GM21360 (cell line): ENCODE measurements around the gene PCSK1.
"Not testable (repeated sequence)": the region's sequence is repeated elsewhere in the genome, so short reads cannot be mapped to it uniquely, and the experiment has no call there.

Experiments used
- ATAC-seq: cut with Tn5 transposase; IDR thresholded peaks from one replicate; pipeline ENCODE4 v1.9.1; 2021; ENCODE audit warnings: mild to moderate bottlenecking, moderate library complexity; ENCODE audit not compliant: unreplicated experiment

The PCSK1 gene

DNA sequence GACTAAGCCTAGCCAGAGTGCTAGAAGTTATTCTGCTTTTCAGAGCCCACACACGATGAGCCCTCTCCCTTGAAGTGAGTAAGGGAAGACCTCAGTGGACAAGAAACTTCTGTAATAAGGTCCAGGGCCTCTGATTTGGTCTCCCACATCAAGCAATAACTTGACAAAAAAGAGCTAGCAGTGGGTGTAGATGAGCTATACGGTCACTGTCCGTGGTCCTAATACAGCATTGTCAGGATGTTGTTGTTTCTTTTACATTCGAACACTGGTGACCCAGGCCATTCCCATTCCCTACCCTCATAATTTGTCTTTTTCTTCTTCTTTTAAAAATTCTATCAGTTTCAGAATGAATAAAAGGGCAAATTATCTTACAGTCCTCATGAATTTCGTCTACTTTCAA lies 5.2 kb downstream of the PCSK1 start:
- no peak for ATAC-seq

DNA sequence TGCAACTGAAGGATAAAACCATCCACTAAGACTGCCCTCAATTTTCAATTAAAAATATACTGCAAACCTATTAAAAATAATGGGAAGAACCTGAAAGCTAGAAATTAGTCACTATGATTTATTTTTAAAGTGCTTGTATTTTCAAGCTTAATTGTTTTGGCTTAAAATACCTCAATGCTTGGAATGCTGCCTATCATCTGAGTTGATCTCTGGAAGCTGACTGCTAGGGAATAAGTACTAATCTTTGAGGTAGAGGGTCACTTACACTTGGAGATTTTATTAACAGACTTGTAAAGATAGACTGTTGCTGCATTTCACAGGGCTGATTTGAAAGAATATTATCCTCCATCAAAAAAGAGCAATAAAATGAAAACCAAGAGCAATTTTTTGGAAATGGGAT lies 6.2 kb downstream of the PCSK1 start:
- no peak for ATAC-seq

- ATAC-seq: no peak
These were observed 7.6 kb downstream of the PCSK1 start for GRCh38 chr5:96425443-96425842.

GRCh38 chr5:96415897-96416296 lies 17.2 kb downstream of the PCSK1 start:
- no peak for ATAC-seq

DNA sequence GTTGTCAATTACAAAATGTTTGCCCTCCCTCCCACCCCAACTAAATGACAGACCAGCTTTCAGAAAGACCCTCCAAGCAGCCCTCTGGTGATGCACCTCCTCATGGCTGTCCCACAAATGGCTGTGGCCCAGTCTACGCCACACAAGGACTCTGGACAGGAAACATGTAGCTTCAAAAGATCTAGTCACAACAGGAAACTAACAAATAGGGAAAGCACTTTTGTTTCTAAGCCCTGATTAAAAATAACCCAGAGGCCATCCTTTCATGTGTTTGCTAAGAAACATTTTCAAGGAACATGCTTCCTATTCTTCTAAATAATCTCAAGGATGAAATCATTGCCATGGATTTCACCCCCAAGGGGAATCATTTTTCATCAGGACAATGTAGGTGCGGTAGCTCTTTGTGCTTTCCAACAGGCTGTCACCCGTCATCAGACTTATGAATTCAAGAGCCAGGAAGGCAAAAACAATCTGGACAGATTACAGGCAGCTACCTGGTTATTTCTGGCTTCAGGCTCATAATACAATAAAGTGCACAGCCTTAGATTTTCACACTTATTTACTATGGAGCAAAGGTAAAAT lies 20.1 kb downstream of the PCSK1 start:
- ATAC-seq: no peak

DNA sequence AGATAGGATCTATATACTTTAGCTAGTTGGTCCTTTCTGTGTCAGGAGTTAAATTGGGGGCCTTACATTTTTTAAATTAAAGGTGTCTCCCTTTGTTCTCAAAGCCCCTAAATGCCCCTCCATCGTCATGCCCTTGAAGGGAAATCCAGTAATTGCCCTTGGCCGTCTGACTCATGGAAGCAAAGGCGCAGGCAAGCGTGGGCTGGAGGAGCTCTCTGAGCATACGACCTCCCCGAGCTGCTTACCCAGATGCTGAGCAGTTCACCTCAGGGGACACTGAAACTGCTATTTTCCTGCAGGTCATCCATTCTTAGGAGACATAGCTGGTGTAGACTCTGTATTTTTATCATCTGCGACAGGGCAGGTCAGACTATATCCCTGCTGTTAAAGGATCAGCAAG lies 23.0 kb downstream of the PCSK1 start:
- ATAC-seq: no peak

GRCh38 chr5:96408841-96409538 lies 24.1 kb downstream of the PCSK1 start:
- ATAC-seq: no peak

DNA sequence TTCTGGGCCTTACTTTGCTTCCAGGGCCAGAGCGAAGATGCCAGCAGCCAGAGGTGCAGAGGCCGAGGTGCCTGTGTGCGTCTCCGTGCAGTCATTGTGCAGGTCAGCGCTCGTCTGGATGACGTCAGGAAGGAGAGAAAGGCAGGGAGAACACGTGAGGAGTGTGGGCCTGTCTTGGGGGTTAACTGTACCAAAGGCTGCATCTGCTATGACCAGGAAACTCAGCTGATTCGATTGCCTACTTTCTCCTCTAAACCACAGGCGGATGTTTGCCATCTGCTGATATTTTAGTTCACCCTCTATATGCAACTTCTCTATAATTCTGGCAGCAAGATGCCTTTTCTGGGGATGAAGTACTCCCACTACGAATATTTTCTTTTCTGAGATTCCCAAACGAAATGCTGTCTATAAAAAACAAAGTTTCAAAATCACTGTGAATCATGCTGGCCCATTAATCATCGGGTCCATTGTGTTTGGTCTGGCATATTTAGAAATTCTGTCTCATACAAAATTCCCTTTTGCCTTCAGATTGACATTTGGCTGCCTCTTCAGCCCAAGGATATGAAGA lies 24.8 kb downstream of the PCSK1 start:
- ATAC-seq: no peak

- ATAC-seq: no peak
These were observed 25.6 kb downstream of the PCSK1 start for GRCh38 chr5:96407436-96407835.

DNA sequence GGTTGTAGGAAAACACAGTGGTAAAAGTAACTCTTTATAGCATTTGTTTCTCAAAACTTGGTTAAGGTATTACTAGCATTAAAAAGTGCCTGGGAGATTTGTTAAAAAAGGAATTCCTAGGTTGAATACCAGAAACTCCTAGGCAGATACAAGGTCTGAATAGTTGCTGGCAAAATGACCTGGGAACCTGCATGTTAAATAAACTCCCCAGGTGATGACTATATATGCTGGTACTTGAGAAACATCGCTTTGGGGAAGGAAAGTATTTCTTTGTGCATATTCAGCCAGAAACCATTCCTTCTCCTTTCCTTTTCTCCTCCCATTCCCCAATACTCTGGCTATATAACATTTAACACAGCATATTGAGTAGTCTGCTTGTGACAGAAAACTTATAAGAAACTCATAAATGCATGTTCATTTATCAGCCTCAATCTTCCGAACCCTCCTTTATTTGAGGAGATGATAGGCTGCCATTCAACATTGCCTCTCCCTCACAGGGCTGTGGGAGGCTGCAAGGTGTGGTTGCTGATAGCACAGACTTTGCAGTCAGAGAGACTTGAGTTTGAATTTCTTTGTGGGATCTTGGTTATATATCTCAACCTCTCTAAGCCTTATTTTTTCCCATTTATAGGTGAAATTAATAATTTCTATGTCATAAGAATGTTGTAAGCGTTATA lies 28.7 kb downstream of the PCSK1 start:
- ATAC-seq: no peak

GRCh38 chr5:96402500-96402899 lies 30.5 kb downstream of the PCSK1 start:
- ATAC-seq: no peak

DNA sequence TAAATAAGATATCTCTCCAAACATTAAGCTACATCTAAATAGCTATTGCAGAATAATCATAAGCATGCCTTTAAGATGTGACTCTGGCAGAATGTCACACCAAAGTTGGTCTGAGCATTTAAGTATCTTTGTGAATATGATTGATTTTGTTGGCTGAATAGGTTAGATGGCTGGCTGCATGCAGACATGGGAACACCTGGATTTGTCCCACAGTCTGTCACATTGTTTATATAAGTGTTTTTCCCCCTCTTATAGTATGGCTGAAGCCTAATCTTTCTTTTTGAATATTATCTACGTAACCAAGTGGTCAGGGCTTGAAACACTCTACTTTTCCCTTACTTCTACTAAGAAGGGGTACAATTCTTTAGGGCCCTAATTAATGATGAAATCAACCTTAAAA lies 36.2 kb downstream of the PCSK1 start:
- ATAC-seq: no peak

GRCh38 chr5:96395295-96395694 lies 37.8 kb downstream of the PCSK1 start:
- ATAC-seq: not testable (repeated sequence)

GRCh38 chr5:96391921-96392320 lies 41.1 kb downstream of the PCSK1 start:
- ATAC-seq: no peak

GRCh38 chr5:96388176-96388575 lies 44.9 kb downstream of the PCSK1 start:
- ATAC-seq: no peak

DNA sequence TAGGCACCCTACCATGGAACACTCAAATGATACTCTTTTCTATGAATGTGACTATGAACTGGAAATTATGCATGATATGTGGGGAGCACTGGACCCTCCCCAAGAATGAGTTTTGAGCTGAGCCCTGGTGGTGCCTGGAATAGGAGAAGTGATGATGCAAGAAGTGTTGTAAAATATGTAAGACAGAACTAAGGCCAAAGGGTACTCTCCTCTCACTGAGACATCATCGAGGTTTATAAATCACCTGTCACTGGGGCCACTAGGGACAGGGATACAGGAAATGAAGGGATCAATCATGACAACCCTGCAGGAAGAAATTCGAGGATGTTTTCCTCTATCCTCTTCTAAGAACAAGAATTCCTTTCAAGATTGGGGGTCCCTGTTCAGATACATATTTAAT lies 45.4 kb downstream of the PCSK1 start:
- no peak for ATAC-seq

DNA sequence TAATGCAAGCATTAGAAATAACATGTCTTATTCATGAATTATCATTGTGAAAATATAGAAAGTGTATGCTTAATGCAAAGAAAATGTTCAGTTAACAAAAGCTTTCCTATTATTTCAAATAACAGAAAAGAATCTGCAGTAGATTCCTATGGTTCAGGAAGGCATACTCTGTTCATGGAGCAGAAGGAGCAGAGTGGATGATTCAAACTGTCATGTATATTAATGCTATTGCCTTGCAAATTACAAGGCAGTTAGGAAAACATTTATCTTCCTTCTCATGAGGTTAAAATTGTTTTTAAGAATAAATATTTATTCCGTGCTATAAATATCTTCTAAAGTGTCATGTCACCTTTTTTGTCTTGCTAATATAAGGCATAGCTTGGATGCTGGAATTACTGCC lies 47.5 kb downstream of the PCSK1 start:
- ATAC-seq: no peak

DNA sequence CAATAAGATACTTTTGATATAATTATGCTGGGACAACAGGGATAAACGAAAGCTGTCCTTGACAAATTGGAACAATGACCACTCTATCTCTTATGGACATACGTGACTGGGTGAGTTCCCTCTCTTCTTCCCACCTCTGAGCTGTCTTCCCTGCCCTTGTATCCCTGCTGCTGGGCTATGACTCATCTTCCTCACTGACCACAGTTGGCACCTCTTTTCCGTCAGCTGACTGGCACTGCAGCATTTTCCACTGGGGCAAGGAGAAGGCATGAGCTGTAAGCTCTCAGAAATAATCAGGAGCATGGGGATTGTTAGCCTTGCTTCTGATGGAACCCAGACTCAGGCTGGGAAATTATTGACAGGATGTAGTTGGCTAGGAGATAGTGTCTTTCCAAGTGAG lies 48.7 kb downstream of the PCSK1 start:
- ATAC-seq: no peak

- no peak for ATAC-seq
These were observed 51.5 kb downstream of the PCSK1 start for GRCh38 chr5:96381526-96381925.

GRCh38 chr5:96379896-96380295 lies 53.2 kb downstream of the PCSK1 start:
- ATAC-seq: no peak

DNA sequence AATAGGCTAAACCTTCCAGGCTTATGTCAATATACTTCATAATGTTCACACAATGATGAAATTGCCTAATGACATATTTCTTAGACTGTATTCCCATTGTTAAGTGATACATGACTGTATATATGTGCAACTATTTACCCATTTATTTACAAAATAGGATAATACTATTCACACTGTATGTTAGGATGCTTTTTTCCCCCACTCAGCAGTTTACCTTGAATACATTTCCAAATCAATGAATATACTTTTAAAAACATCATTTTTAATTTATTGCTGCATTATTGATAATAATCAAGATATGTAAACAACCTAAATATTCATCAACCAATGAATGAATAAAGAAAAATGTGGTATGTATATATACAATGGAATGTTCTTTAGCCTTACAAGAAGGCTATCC lies 55.5 kb downstream of the PCSK1 start:
- ATAC-seq: no peak

DNA sequence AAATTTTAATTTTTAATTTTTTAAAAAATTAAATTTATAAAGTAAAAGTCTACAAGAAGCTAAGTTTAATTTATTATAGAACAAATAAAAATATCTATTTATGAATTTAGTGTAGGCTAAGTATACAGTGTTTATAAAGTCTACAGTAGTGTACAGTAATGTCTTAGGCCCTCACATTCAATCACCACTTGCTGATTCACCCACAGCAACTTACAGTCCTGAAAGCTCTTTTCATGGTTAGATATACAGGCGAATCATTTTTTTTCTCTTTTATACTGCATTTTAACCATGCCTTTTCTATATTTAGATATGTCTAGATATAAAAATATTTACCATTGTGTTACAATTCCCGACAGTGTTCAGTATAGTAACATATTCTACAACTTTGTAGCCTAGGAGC lies 55.9 kb downstream of the PCSK1 start:
- ATAC-seq: no peak
